Measurements from ENCODE around the gene ELOB.

ELOB gene

GRCh38 chr16:2751577-2752034 is 25.5 kb downstream of the ELOB start:
- Histone ChIP-seq H3K27ac (peak overlapping the region; percentile 100), H3K27me3 (ENCODE audit: insufficient read depth, low read depth, severe bottlenecking) (no peaks in the 10 kb centered on the region), H3K36me3 (peaks cover 42% of the 10 kb centered on the region), H3K4me3 (ENCODE audit: low read depth, low read length) (peak overlapping the region; percentile 97), H3K9me3 (ENCODE audit: severe bottlenecking) (no peaks in the 10 kb centered on the region)
- DNase-seq: peak; percentile 87
- no peak for TF ChIP-seq CTCF (IDR thresholded peaks at IDR 0.05; ENCODE audit: low read depth, low read length)

- no peak overlapping the region for H3K27ac ChIP-seq
- H3K36me3 ChIP-seq: peaks cover 27% of the 10 kb centered on the region
- H3K9me3 ChIP-seq (ENCODE audit: severe bottlenecking): no peaks in the 10 kb centered on the region
- no peak overlapping the region for H3K4me3 ChIP-seq (ENCODE audit: low read depth, low read length)
- no peaks in the 10 kb centered on the region for H3K27me3 ChIP-seq (ENCODE audit: insufficient read depth, low read depth, severe bottlenecking)
- no peak for DNase-seq
- no peak for TF ChIP-seq CTCF (IDR thresholded peaks at IDR 0.05; ENCODE audit: low read depth, low read length)
Measured at GRCh38 chr16:2749936-2750335, 27.1 kb downstream of the ELOB start.

- no peaks in the 10 kb centered on the region for H3K9me3 ChIP-seq (ENCODE audit: severe bottlenecking)
- no peaks in the 10 kb centered on the region for H3K27me3 ChIP-seq (ENCODE audit: insufficient read depth, low read depth, severe bottlenecking)
- no peak overlapping the region for H3K4me3 ChIP-seq (ENCODE audit: low read depth, low read length)
- DNase-seq: no peak
- H3K27ac ChIP-seq: no peak overlapping the region
- TF ChIP-seq CTCF (IDR thresholded peaks at IDR 0.05; ENCODE audit: low read depth, low read length): no peak
- H3K36me3 ChIP-seq: peaks cover 22% of the 10 kb centered on the region
Measured at GRCh38 chr16:2749476-2749875, 27.6 kb downstream of the ELOB start.

GRCh38 chr16:2748757-2749455 is 28.2 kb downstream of the ELOB start:
- H3K36me3 ChIP-seq: peaks cover 17% of the 10 kb centered on the region
- no peaks in the 10 kb centered on the region for H3K27me3 ChIP-seq (ENCODE audit: insufficient read depth, low read depth, severe bottlenecking)
- TF ChIP-seq CTCF (IDR thresholded peaks at IDR 0.05; ENCODE audit: low read depth, low read length): no peak
- no peak overlapping the region for H3K27ac ChIP-seq
- H3K9me3 ChIP-seq (ENCODE audit: severe bottlenecking): no peaks in the 10 kb centered on the region
- DNase-seq: no peak
- no peak overlapping the region for H3K4me3 ChIP-seq (ENCODE audit: low read depth, low read length)

- no peak overlapping the region for H3K27ac ChIP-seq
- TF ChIP-seq CTCF (IDR thresholded peaks at IDR 0.05; ENCODE audit: low read depth, low read length): no peak
- no peak overlapping the region for H3K4me3 ChIP-seq (ENCODE audit: low read depth, low read length)
- no peaks in the 10 kb centered on the region for H3K27me3 ChIP-seq (ENCODE audit: insufficient read depth, low read depth, severe bottlenecking)
- peaks cover 7% of the 10 kb centered on the region for H3K36me3 ChIP-seq
- H3K9me3 ChIP-seq (ENCODE audit: severe bottlenecking): no peaks in the 10 kb centered on the region
- DNase-seq: no peak
Measured at GRCh38 chr16:2745961-2746360, 31.1 kb downstream of the ELOB start.
